ENCODE data around the gene GAS2L3.

Gene GAS2L3

GRCh38 chr12:100572184-100572583, 1.3 kb upstream of the GAS2L3 start:
- Histone ChIP-seq H3K9me3 (ENCODE audit: severe bottlenecking) (no peaks in the 10 kb centered on the region), H3K36me3 (ENCODE audit: low read depth) (no peaks in the 10 kb centered on the region), H3K4me3 (ENCODE audit: severe bottlenecking) (no peak overlapping the region), H3K4me1 (ENCODE audit: insufficient read depth, poor library complexity, severe bottlenecking) (peaks cover 20% of the 10 kb centered on the region), H3K27me3 (ENCODE audit: insufficient read depth, poor library complexity, severe bottlenecking) (no peaks in the 10 kb centered on the region), H3K27ac (ENCODE audit: poor library complexity, severe bottlenecking) (no peak overlapping the region)
- DNase-seq (ENCODE audit: low spot score): no peak
- no peak for TF ChIP-seq CTCF (IDR thresholded peaks at IDR 0.05; ENCODE audit: poor library complexity, severe bottlenecking)
- no peak for ATAC-seq (ENCODE audit: low read depth)

GRCh38 chr12:100574187-100575074, 947 bp downstream of the GAS2L3 start:
- no peak for TF ChIP-seq CTCF (IDR thresholded peaks at IDR 0.05; ENCODE audit: poor library complexity, severe bottlenecking)
- DNase-seq (ENCODE audit: low spot score): no peak

GRCh38 chr12:100576331-100577036, 3.0 kb downstream of the GAS2L3 start:
- no peak overlapping the region for H3K27ac ChIP-seq (ENCODE audit: poor library complexity, severe bottlenecking)
- no peak for DNase-seq (ENCODE audit: low spot score)

More at GRCh38 chr12:100574187-100575074, 947 bp downstream of the GAS2L3 start:
- Histone ChIP-seq H3K27me3 (ENCODE audit: insufficient read depth, poor library complexity, severe bottlenecking) (no peaks in the 10 kb centered on the region), H3K9me3 (ENCODE audit: severe bottlenecking) (no peaks in the 10 kb centered on the region), H3K36me3 (ENCODE audit: low read depth) (no peaks in the 10 kb centered on the region), H3K4me3 (ENCODE audit: severe bottlenecking) (peak overlapping the region; percentile 51), H3K27ac (ENCODE audit: poor library complexity, severe bottlenecking) (peak overlapping the region; percentile 11), H3K4me1 (ENCODE audit: insufficient read depth, poor library complexity, severe bottlenecking) (peaks cover 20% of the 10 kb centered on the region)
- ATAC-seq (ENCODE audit: low read depth): peak; percentile 8; the same call in 2 of the 3 replicates

GRCh38 chr12:100578923-100579322, 5.4 kb downstream of the GAS2L3 start:
- H3K27me3 ChIP-seq (ENCODE audit: insufficient read depth, poor library complexity, severe bottlenecking): no peaks in the 10 kb centered on the region
- TF ChIP-seq CTCF (IDR thresholded peaks at IDR 0.05; ENCODE audit: poor library complexity, severe bottlenecking): no peak
- no peaks in the 10 kb centered on the region for H3K9me3 ChIP-seq (ENCODE audit: severe bottlenecking)
- DNase-seq (ENCODE audit: low spot score): no peak
- peaks cover 20% of the 10 kb centered on the region for H3K4me1 ChIP-seq (ENCODE audit: insufficient read depth, poor library complexity, severe bottlenecking)
- no peak for ATAC-seq (ENCODE audit: low read depth)
- H3K36me3 ChIP-seq (ENCODE audit: low read depth): no peaks in the 10 kb centered on the region
- no peak overlapping the region for H3K27ac ChIP-seq (ENCODE audit: poor library complexity, severe bottlenecking)
- no peak overlapping the region for H3K4me3 ChIP-seq (ENCODE audit: severe bottlenecking)

More at GRCh38 chr12:100576331-100577036, 3.0 kb downstream of the GAS2L3 start:
- H3K4me3 ChIP-seq (ENCODE audit: severe bottlenecking): no peak overlapping the region
- H3K27me3 ChIP-seq (ENCODE audit: insufficient read depth, poor library complexity, severe bottlenecking): no peaks in the 10 kb centered on the region
- H3K36me3 ChIP-seq (ENCODE audit: low read depth): no peaks in the 10 kb centered on the region
- H3K4me1 ChIP-seq (ENCODE audit: insufficient read depth, poor library complexity, severe bottlenecking): peaks cover 20% of the 10 kb centered on the region
- H3K9me3 ChIP-seq (ENCODE audit: severe bottlenecking): no peaks in the 10 kb centered on the region
- ATAC-seq (ENCODE audit: low read depth): peak; percentile 58
- TF ChIP-seq CTCF (IDR thresholded peaks at IDR 0.05; ENCODE audit: poor library complexity, severe bottlenecking): no peak

Data from RWPE2 (cell line).